Measurements from ENCODE around the gene HYAL3. TPM values are rescaled to one million over a fixed set of nuclear protein-coding genes. Genes with fewer than 3 reads are reported as not detected.

HYAL3 gene
- polyA plus RNA-seq, 1 donor from 2014 or later: 9.1 TPM

DNA sequence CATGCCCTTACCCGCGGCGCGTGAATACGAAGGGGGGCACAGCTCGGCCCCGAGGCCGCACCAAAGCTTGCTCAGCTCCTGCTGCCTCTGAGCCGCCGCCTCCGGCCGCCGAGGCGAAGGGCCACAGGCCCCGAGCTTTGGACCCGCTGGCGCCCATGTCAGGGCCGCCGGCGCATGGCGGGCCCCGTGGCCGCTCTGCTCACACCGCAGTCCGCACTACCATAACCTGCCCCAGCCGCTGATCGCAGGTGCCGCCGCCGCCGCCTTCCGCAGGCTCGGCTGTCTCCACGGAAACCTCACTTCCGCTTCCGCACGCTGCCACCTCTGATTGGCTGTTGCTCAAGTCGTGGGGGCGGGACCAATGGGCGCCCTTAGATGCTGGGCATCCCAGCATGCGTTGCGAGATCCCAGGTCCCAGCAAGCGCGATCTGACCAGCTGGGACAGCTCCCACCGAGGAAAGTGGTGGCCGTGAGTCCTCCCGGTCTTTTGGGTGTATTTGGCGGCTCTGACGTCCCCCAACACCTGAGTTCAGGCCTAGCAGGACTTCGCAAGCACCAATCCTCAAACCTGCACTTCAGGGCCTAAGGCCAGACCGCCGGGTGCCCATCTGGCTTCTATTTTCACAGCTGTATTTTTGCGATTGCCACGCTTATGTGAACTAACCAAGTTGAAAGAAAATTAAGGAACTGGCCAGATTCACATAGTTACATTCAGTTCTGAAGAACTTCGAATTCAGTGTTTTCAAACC lies 28.9 kb upstream of the HYAL3 start, which contains the start of gene TUSC2:
TUSC2 (minus strand) TSS at position 281 of the 749 bp plus-strand sequence; CDS start at position 157, 124 bp downstream.
- Histone ChIP-seq H3K4me3 (ENCODE audit: low read length) (peak within 1 kb of the TSS; percentile 100), H4K20me1 (ENCODE audit: insufficient read depth) (no peaks in the 10 kb centered on the region), H3K4me2 (ENCODE audit: low read length) (peak within 1 kb of the TSS; percentile 87), H3K27ac (ENCODE audit: low read length) (peak within 1 kb of the TSS; percentile 66), H3K36me3 (ENCODE audit: insufficient read depth, low read length) (no peaks in the 10 kb centered on the region), H3K9me3 (ENCODE audit: low read length) (no peaks in the 10 kb centered on the region), H2AFZ (ENCODE audit: low read depth, low read length) (peak within 1 kb of the TSS; percentile 56), H3K79me2 (replicated peaks; ENCODE audit: insufficient read depth, low read length) (peaks cover 12% of the 10 kb centered on the region), H3K9me2 (ENCODE audit: insufficient read depth, low read length) (no peaks in the 10 kb centered on the region), H3K9ac (ENCODE audit: low read length) (peak within 1 kb of the TSS; percentile 85), H3K27me3 (ENCODE audit: insufficient read depth, low read depth, low read length) (no peaks in the 10 kb centered on the region), H3F3A (ENCODE audit: insufficient read depth, low read length, poor library complexity, severe bottlenecking) (no peaks in the 10 kb centered on the region)
- no peak for TF ChIP-seq TAF1 (IDR thresholded peaks at IDR 0.05; ENCODE audit: low read depth)
- TF ChIP-seq CTCF (IDR thresholded peaks at IDR 0.05; ENCODE audit: poor library complexity, severe bottlenecking): no peak
- TF ChIP-seq EZH2 (IDR thresholded peaks at IDR 0.05; ENCODE audit: borderline replicate concordance, insufficient read depth, low read length, poor library complexity, severe bottlenecking): no peak
- peak; percentile 92 for TF ChIP-seq MXI1 (conservative IDR thresholded peaks at IDR 0.05; ENCODE audit: poor library complexity, severe bottlenecking)
- TF ChIP-seq POLR2AphosphoS5 (IDR thresholded peaks at IDR 0.05): peak; percentile 96
- TF ChIP-seq, protein P1, sequence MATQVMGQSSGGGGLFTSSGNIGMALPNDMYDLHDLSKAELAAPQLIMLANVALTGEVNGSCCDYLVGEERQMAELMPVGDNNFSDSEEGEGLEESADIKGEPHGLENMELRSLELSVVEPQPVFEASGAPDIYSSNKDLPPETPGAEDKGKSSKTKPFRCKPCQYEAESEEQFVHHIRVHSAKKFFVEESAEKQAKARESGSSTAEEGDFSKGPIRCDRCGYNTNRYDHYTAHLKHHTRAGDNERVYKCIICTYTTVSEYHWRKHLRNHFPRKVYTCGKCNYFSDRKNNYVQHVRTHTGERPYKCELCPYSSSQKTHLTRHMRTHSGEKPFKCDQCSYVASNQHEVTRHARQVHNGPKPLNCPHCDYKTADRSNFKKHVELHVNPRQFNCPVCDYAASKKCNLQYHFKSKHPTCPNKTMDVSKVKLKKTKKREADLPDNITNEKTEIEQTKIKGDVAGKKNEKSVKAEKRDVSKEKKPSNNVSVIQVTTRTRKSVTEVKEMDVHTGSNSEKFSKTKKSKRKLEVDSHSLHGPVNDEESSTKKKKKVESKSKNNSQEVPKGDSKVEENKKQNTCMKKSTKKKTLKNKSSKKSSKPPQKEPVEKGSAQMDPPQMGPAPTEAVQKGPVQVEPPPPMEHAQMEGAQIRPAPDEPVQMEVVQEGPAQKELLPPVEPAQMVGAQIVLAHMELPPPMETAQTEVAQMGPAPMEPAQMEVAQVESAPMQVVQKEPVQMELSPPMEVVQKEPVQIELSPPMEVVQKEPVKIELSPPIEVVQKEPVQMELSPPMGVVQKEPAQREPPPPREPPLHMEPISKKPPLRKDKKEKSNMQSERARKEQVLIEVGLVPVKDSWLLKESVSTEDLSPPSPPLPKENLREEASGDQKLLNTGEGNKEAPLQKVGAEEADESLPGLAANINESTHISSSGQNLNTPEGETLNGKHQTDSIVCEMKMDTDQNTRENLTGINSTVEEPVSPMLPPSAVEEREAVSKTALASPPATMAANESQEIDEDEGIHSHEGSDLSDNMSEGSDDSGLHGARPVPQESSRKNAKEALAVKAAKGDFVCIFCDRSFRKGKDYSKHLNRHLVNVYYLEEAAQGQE (IDR thresholded peaks at IDR 0.05; ENCODE audit: borderline replicate concordance): peak; percentile 66
- no peak for TF ChIP-seq RAD21 (conservative IDR thresholded peaks at IDR 0.05)
- no peak for TF ChIP-seq EP300 (conservative IDR thresholded peaks at IDR 0.05; ENCODE audit: poor library complexity, severe bottlenecking)
- TF ChIP-seq SMC3 (conservative IDR thresholded peaks at IDR 0.05; ENCODE audit: poor library complexity): no peak

DNA sequence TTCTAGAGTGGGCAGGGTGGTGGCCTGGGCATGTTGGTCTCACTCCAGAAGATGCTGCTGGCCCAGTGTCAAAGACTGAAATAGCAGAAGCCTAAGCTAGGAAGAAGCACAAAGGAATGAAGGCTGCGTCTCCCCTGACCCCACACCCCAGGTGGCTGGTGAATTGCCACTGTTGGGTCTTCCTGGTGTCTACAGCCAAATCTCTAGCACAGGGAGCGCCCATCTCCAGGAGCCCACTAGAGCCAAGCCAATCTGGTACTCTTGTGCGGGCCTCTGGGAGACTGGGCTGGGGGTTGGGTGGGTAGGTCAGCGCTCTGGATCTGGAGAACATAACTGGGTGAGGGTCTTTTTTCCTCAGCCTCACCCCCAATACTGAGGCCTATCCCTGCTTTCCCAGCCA lies 27.9 kb upstream of the HYAL3 start:
- H3K79me2 ChIP-seq (replicated peaks; ENCODE audit: insufficient read depth, low read length): peaks cover 12% of the 10 kb centered on the region
- peak overlapping the region; percentile 73 for H3K4me2 ChIP-seq (ENCODE audit: low read length)
- TF ChIP-seq POLR2AphosphoS5 (IDR thresholded peaks at IDR 0.05): no peak
- no peak overlapping the region for H2AFZ ChIP-seq (ENCODE audit: low read depth, low read length)
- H3K9me3 ChIP-seq (ENCODE audit: low read length): no peaks in the 10 kb centered on the region
- H4K20me1 ChIP-seq (ENCODE audit: insufficient read depth): no peaks in the 10 kb centered on the region
- no peaks in the 10 kb centered on the region for H3K36me3 ChIP-seq (ENCODE audit: insufficient read depth, low read length)
- H3F3A ChIP-seq (ENCODE audit: insufficient read depth, low read length, poor library complexity, severe bottlenecking): no peaks in the 10 kb centered on the region
- H3K27ac ChIP-seq (ENCODE audit: low read length): peak overlapping the region; percentile 66
- H3K9ac ChIP-seq (ENCODE audit: low read length): peak overlapping the region; percentile 85
- peak overlapping the region; percentile 100 for H3K4me3 ChIP-seq (ENCODE audit: low read length)
- no peaks in the 10 kb centered on the region for H3K27me3 ChIP-seq (ENCODE audit: insufficient read depth, low read depth, low read length)
- no peaks in the 10 kb centered on the region for H3K9me2 ChIP-seq (ENCODE audit: insufficient read depth, low read length)
